HG03175 (cell line): Measurements from ENCODE around the gene ZNF385B.
"Not testable (repeated sequence)": the region's sequence is repeated elsewhere in the genome, so short reads cannot be mapped to it uniquely, and the experiment has no call there.

Experiments
- ATAC-seq: cut with Tn5 transposase; IDR thresholded peaks from one replicate; pipeline ENCODE4 v1.9.1; 2021; ENCODE audit warnings: mild to moderate bottlenecking, moderate library complexity; ENCODE audit not compliant: unreplicated experiment

ZNF385B gene

DNA sequence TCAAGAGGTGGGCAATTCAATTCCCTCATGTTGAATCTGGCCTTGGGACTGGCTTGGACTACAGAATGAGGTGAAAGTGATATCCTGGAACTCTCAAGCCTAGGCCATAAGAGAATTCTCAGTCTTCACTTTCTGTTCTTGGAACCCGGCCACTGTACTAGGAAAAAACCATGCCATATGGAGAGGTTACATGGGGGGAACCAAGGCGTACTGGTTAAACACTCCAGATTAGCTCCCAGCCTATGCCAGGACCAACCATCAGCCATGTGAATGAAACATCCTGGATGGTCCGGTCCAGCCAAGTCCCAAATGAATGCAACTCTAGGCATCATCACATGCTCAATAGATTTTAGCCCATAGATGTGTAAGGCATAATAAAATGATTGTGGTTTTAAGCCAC is 56.4 kb downstream of the ZNF385B start:
- ATAC-seq: no peak

DNA sequence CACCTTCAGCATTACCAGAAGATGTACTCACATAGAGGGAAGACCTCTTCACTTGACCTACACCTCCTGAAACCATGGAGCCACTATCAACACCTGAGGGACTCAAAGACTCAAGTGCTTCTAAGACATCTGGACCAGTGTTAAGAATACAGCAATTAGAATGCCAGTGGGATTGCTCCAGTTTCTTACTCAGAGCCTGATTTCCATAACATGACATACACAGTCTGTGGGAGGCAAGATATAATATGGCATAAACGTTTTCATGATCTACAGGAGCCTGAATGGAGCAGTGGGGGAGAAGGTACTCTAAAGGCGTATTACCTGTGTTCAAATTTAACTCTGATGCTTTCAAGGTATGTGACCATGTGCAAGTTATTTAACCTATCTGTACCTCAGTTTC is 57.2 kb downstream of the ZNF385B start:
- no peak for ATAC-seq

GRCh38 chr2:179802051-179802882 is 59.1 kb downstream of the ZNF385B start:
- no peak for ATAC-seq

- ATAC-seq: no peak
These were observed 60.6 kb downstream of the ZNF385B start for GRCh38 chr2:179800776-179801175.

- no peak for ATAC-seq
These were observed 65.0 kb downstream of the ZNF385B start for GRCh38 chr2:179796213-179797007.

DNA sequence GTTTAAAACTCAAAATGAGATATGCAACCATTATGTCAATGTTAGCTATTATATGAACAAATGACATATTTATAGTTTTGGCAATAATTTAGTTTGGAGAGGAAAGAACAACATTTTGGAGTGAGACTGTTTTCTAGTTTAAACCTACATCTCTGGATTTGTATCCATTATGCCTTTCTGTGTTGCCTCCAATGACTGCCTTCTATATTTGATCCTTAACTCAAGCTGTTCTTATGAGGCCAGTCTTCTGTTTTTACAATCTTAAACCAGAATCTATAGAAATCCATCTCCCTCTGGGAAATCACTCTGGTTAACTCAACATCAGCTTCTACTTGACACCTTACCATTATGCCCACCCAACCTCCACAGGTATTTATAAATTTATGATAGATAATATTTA is 67.5 kb downstream of the ZNF385B start:
- no peak for ATAC-seq

DNA sequence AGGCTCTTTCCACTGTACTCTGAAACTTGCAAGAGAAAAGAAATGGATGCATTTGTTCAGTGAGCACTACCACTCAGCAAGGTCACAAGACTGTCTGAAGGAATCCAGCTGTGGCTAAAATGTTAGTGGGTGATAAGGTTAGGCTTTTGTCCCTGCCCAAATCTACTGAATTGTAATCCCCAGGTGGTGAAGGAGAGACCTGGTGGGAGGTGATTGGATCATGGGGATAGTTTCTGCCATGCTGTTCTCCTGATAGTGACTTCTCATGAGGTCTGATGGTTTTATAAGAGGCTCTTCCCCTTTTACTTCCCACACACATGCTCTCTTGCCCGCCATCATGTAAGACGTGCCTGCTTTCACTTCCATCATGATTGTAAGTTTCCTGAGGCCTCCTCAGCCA is 68.2 kb downstream of the ZNF385B start:
- no peak for ATAC-seq

- no peak for ATAC-seq
These were observed 70.9 kb downstream of the ZNF385B start for GRCh38 chr2:179790235-179791217.

DNA sequence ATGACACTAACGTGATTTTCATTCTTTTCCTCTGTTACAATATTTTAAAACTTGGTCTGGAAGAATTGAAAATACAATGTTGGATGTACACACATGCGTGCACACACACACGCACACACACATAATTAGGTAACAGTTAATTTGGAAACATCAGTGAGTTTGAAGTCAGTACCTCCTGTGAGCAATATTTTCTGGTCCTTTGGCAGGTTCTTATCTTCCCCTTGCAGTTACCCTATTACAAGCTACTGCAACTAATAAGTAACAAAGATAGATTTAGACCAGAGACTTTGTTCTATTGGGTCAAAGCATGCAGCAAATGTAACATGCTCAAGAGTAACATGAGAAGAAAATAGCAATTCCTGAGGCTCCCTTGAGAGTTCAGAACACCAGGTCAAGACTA is 73.3 kb downstream of the ZNF385B start:
- no peak for ATAC-seq

DNA sequence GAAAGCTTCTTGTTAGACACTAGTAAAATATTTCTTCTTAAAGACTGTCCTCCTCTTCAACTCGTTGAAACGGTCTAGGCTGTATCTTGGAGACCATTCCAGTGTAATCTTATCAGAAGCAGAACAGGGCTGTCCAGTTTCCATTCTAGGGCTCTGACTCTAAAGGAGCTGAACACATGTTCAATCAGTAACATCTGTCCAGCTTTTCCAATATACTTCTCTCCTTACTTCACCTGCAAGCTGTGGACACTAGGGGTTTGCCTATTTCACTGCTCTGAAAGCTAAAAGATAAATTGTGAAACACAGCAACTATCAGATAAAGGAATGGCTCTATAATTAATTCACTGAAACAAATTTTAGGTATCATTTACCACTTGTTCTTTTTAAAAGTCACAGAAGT is 73.8 kb downstream of the ZNF385B start:
- no peak for ATAC-seq

- no peak for ATAC-seq
These were observed 75.5 kb downstream of the ZNF385B start for GRCh38 chr2:179785902-179786301.

- ATAC-seq: not testable (repeated sequence)
These were observed 79.1 kb downstream of the ZNF385B start for GRCh38 chr2:179782346-179782745.

- no peak for ATAC-seq
These were observed 87.4 kb downstream of the ZNF385B start for GRCh38 chr2:179773986-179774385.

- no peak for ATAC-seq
These were observed 89.1 kb downstream of the ZNF385B start for GRCh38 chr2:179772346-179772745.

DNA sequence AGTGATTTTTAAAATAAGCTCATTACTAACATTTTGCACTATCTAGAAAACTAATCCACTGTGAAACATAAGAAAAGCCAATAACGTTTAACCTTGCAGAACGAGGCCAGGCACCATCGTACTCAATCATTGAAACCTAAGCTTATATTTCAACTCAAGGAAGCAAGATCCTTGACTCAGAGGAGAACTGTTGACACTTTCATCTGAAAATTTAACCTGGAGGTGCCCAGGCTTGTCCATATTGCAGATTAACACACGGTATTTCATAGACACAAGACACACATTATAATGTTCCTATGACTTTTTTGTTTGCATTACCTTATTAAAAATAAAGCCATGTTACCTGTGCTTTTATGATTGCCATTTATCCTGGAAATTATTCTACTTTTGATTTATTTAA is 89.6 kb downstream of the ZNF385B start:
- ATAC-seq: no peak

DNA sequence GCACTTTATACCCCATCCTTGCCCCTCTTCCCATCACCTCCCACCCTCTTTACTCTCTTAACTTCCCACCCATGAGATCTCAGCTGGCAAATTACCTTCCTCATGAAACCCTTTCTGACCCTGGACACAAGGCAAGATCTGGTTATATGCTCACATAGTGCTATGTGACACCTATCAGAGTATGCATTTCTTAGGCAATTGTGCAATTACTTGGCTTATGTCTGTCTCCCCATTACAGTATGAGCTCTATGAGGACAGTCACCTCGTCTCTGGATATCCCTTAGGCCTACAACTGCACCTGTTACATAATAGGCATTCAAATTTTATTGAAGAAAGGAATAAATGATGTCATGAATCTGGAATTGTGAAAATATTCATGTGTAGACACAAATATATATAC is 91.4 kb downstream of the ZNF385B start:
- ATAC-seq: no peak

DNA sequence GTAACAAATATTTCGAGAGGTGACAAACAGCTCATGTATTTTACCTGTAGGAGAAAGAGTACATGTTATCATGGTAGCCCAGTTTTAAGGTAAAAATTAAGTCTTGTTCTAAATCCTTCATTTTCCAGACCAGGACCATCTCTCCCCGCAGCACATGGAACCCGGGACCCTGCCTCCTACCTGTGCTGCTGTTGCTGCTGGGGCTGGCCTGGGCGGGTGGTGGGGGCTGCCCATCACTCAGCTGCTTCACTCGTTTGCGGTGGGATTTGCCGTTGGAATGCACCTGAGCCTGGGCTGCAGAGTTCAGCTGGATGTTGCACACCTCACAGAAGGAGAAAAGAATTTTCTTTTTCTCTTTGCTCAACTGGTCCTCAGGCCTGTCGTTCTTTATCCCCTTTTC is 92.1 kb downstream of the ZNF385B start:
- no peak for ATAC-seq

GRCh38 chr2:179768765-179769164 is 92.6 kb downstream of the ZNF385B start:
- no peak for ATAC-seq

GRCh38 chr2:179765666-179766065 is 95.7 kb downstream of the ZNF385B start:
- no peak for ATAC-seq

DNA sequence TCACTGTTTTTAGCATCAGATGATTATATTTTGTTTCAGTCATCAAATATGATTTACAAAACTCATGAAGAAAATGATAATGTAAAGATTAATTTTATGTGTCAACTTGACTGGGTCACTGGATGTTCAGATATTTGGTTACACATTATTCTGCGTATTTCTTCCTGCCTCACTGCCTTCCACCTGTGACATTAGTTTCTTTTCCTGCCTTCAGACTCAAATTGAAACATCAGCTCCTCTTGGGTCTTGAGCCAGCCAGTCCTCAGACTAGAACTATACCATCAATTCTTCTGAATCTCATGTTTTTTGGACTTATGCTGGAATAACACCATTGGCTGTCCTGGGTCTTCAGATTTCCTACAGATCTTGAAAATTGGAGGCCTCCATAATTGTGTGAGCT is 96.7 kb downstream of the ZNF385B start:
- peak; percentile 96 for ATAC-seq

GRCh38 chr2:179758636-179759035 is 102.8 kb downstream of the ZNF385B start:
- no peak for ATAC-seq
